Right lobe of liver (tissue), 4 donors: Measurements from ENCODE around the gene KRTAP10-1.

ENCODE experiments used
- POLR2A ChIP-seq: fragments of 450-650 bp; IDR thresholded peaks from one replicate; pipeline ENCODE4 v1.6.1; 2017; ENCODE audit warnings: antibody characterized with exemption, mild to moderate bottlenecking
- TF ChIP-seq, protein P1 (sequence below), 4 donors: fragments of 200-600 bp in 3 of 4; fragments of 450-650 bp in 1 of 4; IDR thresholded peaks; one replicate each; pipeline versions ENCODE4 v1.5.1 to v1.8.0; 2016 to 2022; ENCODE audit warnings: antibody characterized with exemption in 4 of 4, mild to moderate bottlenecking in 2 of 4
- donor health status: DM: no; HTN: no; CAD: no.
- donor health status: DM: no; HTN: no; CAD: no.
- donor health status: DM: no; HTN: yes; CAD: no.

- no peak for TF ChIP-seq POLR2A
- TF ChIP-seq, protein P1, sequence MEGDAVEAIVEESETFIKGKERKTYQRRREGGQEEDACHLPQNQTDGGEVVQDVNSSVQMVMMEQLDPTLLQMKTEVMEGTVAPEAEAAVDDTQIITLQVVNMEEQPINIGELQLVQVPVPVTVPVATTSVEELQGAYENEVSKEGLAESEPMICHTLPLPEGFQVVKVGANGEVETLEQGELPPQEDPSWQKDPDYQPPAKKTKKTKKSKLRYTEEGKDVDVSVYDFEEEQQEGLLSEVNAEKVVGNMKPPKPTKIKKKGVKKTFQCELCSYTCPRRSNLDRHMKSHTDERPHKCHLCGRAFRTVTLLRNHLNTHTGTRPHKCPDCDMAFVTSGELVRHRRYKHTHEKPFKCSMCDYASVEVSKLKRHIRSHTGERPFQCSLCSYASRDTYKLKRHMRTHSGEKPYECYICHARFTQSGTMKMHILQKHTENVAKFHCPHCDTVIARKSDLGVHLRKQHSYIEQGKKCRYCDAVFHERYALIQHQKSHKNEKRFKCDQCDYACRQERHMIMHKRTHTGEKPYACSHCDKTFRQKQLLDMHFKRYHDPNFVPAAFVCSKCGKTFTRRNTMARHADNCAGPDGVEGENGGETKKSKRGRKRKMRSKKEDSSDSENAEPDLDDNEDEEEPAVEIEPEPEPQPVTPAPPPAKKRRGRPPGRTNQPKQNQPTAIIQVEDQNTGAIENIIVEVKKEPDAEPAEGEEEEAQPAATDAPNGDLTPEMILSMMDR (IDR thresholded peaks at IDR 0.05): no peak
Observed at GRCh38 chr21:44539046-44539445, 949 bp downstream of the KRTAP10-1 start.
